Measurements from ENCODE around the gene NPAT.

The NPAT gene

GRCh38 chr11:108241330-108242037, 19.0 kb upstream of the NPAT start:
- TF ChIP-seq CTCF (IDR thresholded peaks at IDR 0.05; ENCODE audit: extremely low read depth, missing control alignments): no peak
- DNase-seq (ENCODE audit: low spot score): no peak

GRCh38 chr11:108239076-108239475, 16.6 kb upstream of the NPAT start:
- TF ChIP-seq CTCF (IDR thresholded peaks at IDR 0.05; ENCODE audit: extremely low read depth, missing control alignments): no peak
- DNase-seq (ENCODE audit: low spot score): no peak

- DNase-seq (ENCODE audit: low spot score): no peak
- TF ChIP-seq CTCF (IDR thresholded peaks at IDR 0.05; ENCODE audit: extremely low read depth, missing control alignments): no peak
Observed at GRCh38 chr11:108237058-108237481, 14.6 kb upstream of the NPAT start.

GRCh38 chr11:108235633-108236032, 13.2 kb upstream of the NPAT start:
- TF ChIP-seq CTCF (IDR thresholded peaks at IDR 0.05; ENCODE audit: extremely low read depth, missing control alignments): no peak
- DNase-seq (ENCODE audit: low spot score): no peak

- DNase-seq (ENCODE audit: low spot score): no peak
- TF ChIP-seq CTCF (IDR thresholded peaks at IDR 0.05; ENCODE audit: extremely low read depth, missing control alignments): no peak
Observed at GRCh38 chr11:108235192-108235591, 12.8 kb upstream of the NPAT start.

GRCh38 chr11:108233277-108233945, 11.0 kb upstream of the NPAT start:
- no peak for DNase-seq (ENCODE audit: low spot score)
- no peak for TF ChIP-seq CTCF (IDR thresholded peaks at IDR 0.05; ENCODE audit: extremely low read depth, missing control alignments)

GRCh38 chr11:108228251-108228650, 5.8 kb upstream of the NPAT start:
- DNase-seq (ENCODE audit: low spot score): no peak

More at GRCh38 chr11:108228251-108228650, 5.8 kb upstream of the NPAT start:
- no peak for TF ChIP-seq CTCF (IDR thresholded peaks at IDR 0.05; ENCODE audit: extremely low read depth, missing control alignments)
